HEK293T (cell line): Measurements from ENCODE around the gene SELENOH.
"Not testable (repeated sequence)": the region's sequence is repeated elsewhere in the genome, so short reads cannot be mapped to it uniquely, and the experiment has no call there.

Experiments used
- CTCF ChIA-PET: fragments of 350-600 bp; formaldehyde crosslinking; extraction: SDS; loops from one replicate; lab custom pipeline; 2021; ENCODE audit warnings: antibody characterized with exemption, inconsistent platforms; lab: Yijun Ruan, JAX
- POLR2A ChIA-PET: fragments of 350-600 bp; formaldehyde crosslinking; extraction: SDS; loops from one replicate; lab custom pipeline; 2020; ENCODE audit warnings: antibody characterized with exemption, inconsistent platforms; lab: Yijun Ruan, JAX
- DNase-seq: peaks from one replicate; pipeline ENCODE4 v3.0.0; 2012; ENCODE audit warnings: mixed read lengths; ENCODE audit errors: extremely low spot score
- ARNT ChIP-seq: fragments of 450-650 bp; IDR thresholded peaks from 2 replicates; pipeline ENCODE4 v1.6.1; 2017; ENCODE audit warnings: mild to moderate bottlenecking
- BHLHE40 ChIP-seq: fragments of 450-650 bp; IDR thresholded peaks from 2 replicates; pipeline ENCODE4 v1.6.1; 2016; ENCODE audit warnings: mild to moderate bottlenecking, moderate library complexity, borderline replicate concordance
- CTBP1 ChIP-seq: fragments of 450-650 bp; IDR thresholded peaks from 2 replicates; pipeline ENCODE4 v1.6.1; 2016; ENCODE audit warnings: borderline replicate concordance
- ELF4 ChIP-seq: fragments of 450-650 bp; IDR thresholded peaks from 2 replicates; pipeline ENCODE4 v1.6.1; 2017; ENCODE audit warnings: antibody characterized with exemption
- FOXA1 ChIP-seq: fragments of 450-650 bp; IDR thresholded peaks from 2 replicates; pipeline ENCODE4 v1.6.1; 2016; ENCODE audit warnings: mild to moderate bottlenecking
- FOXK2 ChIP-seq: fragments of 450-650 bp; IDR thresholded peaks from 2 replicates; pipeline ENCODE4 v1.6.1; 2016; ENCODE audit warnings: mild to moderate bottlenecking
- FOXM1 ChIP-seq: fragments of 450-650 bp; IDR thresholded peaks from 2 replicates; pipeline ENCODE4 v1.6.1; 2017; ENCODE audit warnings: mild to moderate bottlenecking, borderline replicate concordance
- HDGF ChIP-seq: fragments of 450-650 bp; IDR thresholded peaks from 2 replicates; pipeline ENCODE4 v1.6.1; 2017; ENCODE audit warnings: antibody characterized with exemption, borderline replicate concordance
- L3MBTL2 ChIP-seq: fragments of 450-650 bp; conservative IDR thresholded peaks from 2 replicates; pipeline ENCODE4 v1.6.1; 2016; ENCODE audit warnings: mild to moderate bottlenecking
- LEF1 ChIP-seq: fragments of 450-650 bp; IDR thresholded peaks from 2 replicates; pipeline ENCODE4 v1.6.1; 2017; ENCODE audit warnings: mild to moderate bottlenecking, borderline replicate concordance
- NFRKB ChIP-seq: fragments of 450-650 bp; IDR thresholded peaks from 2 replicates; pipeline ENCODE4 v1.6.1; 2016; ENCODE audit warnings: mild to moderate bottlenecking, moderate library complexity
- PKNOX1 ChIP-seq: fragments of 450-650 bp; IDR thresholded peaks from 2 replicates; pipeline ENCODE4 v1.6.1; 2016
- SP1 ChIP-seq: fragments of 450-650 bp; IDR thresholded peaks from 2 replicates; pipeline ENCODE4 v1.6.1; 2017
- SUZ12 ChIP-seq: fragments of 450-650 bp; IDR thresholded peaks from 2 replicates; pipeline ENCODE4 v1.6.1; 2016; ENCODE audit warnings: mild to moderate bottlenecking
- TARDBP ChIP-seq: fragments of 450-650 bp; IDR thresholded peaks from 2 replicates; pipeline ENCODE4 v1.6.1; 2016
- ZNF384 ChIP-seq: fragments of 450-650 bp; IDR thresholded peaks from 2 replicates; pipeline ENCODE4 v1.6.1; 2016

SELENOH gene

DNA sequence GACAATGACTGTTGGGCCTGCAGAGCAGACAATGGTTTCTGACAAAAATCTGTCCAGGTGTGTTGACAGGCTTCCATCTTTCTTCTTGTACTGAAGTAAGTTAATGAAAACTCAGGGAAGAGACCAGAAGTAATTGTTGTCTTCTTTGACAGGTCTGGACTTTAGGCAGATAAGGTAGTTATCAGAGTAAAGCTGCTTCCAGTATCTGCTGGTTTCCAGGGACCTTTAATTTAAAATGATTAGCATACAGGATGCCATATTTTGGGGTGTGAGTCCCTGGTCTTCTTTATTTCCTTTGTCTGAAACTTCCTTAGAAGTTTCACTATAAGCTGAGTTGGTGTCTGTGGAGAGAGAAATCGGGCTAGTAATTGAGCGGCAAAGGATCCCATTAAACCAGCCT, 27.5 kb upstream of the SELENOH start:
- TF ChIP-seq BHLHE40 (no peak), FOXK2 (no peak), ARNT (no peak), SUZ12 (no peak), LEF1 (no peak)
- POLR2A ChIA-PET, result interaction anchor here (1.8 kb wide), 1 partner anchor 27 kb away, joined by 7 read pairs; the partner anchor contains the start of gene SELENOH
- no peak for DNase-seq
- CTCF ChIA-PET, result interaction anchor here (0.7 to 1.1 kb wide), 2 partner anchors 47 to 87 kb away, joined by 4 read pairs; no protein-coding TSS in a partner anchor

- CTCF ChIA-PET, POLR2A ChIA-PET, DNase-seq: not testable (repeated sequence)
Observed at GRCh38 chr11:57716726-57717125, 24.6 kb upstream of the SELENOH start.

GRCh38 chr11:57727185-57727584, 14.1 kb upstream of the SELENOH start:
- POLR2A ChIA-PET, result interaction anchor here (3.3 kb wide), 1 partner anchor 14 kb away, joined by 13 read pairs; the partner anchor contains the start of gene SELENOH

GRCh38 chr11:57728829-57729228, 12.5 kb upstream of the SELENOH start:
- POLR2A ChIA-PET, result interaction anchor here (0.5 to 3.3 kb wide), 2 partner anchors 13 to 377 kb away, joined by 3 to 13 read pairs; partner anchors contain the start of gene SELENOH

More at GRCh38 chr11:57727185-57727584, 14.1 kb upstream of the SELENOH start:
- no peak for DNase-seq
- CTCF ChIA-PET, result no interaction called here
- TF ChIP-seq PKNOX1 (no peak), FOXK2 (no peak), HDGF (no peak), ELF4 (no peak), CTBP1 (no peak), ARNT (no peak)

GRCh38 chr11:57729479-57729878, 11.8 kb upstream of the SELENOH start:
- ChIA-PET POLR2A (interaction anchor here (0.5 to 3.3 kb wide), 2 partner anchors 12 to 378 kb away, joined by 3 to 13 read pairs; partner anchors contain the start of gene SELENOH), CTCF (no interaction called here)
- TF ChIP-seq FOXM1 (no peak), SUZ12 (no peak), SP1 (no peak), BHLHE40 (no peak), ARNT (no peak), ZNF384 (no peak), FOXK2 (no peak), LEF1 (no peak), CTBP1 (no peak), HDGF (no peak), ELF4 (no peak), TARDBP (no peak), L3MBTL2 (no peak), FOXA1 (no peak), PKNOX1 (no peak), NFRKB (no peak)
- no peak for DNase-seq

More at GRCh38 chr11:57728829-57729228, 12.5 kb upstream of the SELENOH start:
- CTCF ChIA-PET, result no interaction called here
- DNase-seq, result no peak
- TF ChIP-seq PKNOX1, result no peak
- TF ChIP-seq FOXA1, result no peak
- no peak for TF ChIP-seq ELF4
- TF ChIP-seq LEF1, result no peak
- TF ChIP-seq CTBP1, result no peak
- TF ChIP-seq HDGF, result no peak
- no peak for TF ChIP-seq ARNT
- no peak for TF ChIP-seq FOXK2
- no peak for TF ChIP-seq L3MBTL2
- no peak for TF ChIP-seq ZNF384
- no peak for TF ChIP-seq SP1
- TF ChIP-seq SUZ12, result no peak
- TF ChIP-seq TARDBP, result no peak
- no peak for TF ChIP-seq NFRKB
- TF ChIP-seq FOXM1, result no peak
- TF ChIP-seq BHLHE40, result no peak

DNA sequence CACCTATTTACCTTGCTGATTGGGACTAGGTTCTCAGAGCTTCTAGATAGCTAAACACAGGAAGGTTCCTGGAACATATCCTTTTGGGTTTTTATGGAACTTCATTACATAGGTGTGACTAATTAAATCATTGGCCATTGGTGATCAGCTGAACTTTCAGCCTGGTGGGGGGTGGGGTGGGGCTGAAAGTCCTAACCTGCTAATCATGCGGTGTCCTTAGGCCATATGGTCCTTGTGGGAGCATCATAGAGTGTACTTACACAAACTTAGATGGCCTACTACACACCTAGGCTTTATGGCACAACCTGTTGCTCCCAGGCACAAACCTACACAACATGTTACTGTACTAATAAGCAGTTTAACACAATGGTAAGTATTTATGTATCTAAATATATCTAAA, 8.6 kb upstream of the SELENOH start:
- ChIA-PET CTCF (no interaction called here), POLR2A (interaction anchor here (0.9 kb wide), 1 partner anchor 9 kb away, joined by 3 read pairs; the partner anchor contains the start of gene SELENOH)
- DNase-seq, result no peak
- TF ChIP-seq ELF4 (no peak), BHLHE40 (no peak)

DNA sequence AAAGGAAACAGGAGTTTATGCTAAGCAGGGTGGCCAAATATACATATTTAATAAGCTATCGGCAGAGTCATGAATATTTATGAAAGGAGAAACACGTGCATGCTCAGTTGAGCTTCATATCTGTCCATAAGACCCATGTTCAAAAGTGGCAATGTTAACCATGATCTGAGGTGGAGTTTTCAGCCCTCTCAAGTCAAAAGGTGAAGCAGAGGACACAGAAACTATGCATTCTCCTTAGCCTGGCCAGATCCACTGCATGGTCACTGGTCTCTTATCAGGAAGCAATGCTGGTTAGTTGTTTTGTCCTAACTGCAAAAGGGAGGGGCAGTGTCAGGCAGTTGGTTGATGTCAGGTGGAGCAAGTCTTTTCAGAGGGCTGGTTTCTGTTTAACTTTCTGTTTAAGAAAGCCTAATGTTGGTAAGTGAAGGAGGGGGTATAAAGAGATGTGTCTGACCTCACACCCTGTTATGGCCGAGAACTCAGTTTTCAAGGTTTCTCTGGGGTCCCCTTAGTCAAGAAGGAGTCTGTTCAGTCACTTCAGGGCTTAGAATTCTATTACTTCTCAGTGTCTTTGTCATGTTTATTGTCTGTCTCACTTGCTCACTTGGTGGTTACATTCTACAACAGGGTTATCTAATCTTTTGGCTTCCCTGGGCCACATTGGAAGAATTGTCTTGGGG, 5.5 kb upstream of the SELENOH start:
- TF ChIP-seq FOXM1 (no peak), FOXK2 (no peak), PKNOX1 (no peak), LEF1 (no peak), CTBP1 (no peak), ZNF384 (no peak), FOXA1 (no peak), SUZ12 (no peak), TARDBP (no peak), NFRKB (no peak), ARNT (no peak), BHLHE40 (no peak), ELF4 (no peak), L3MBTL2 (no peak), HDGF (no peak), SP1 (no peak)
- ChIA-PET POLR2A (no interaction called here), CTCF (no interaction called here)
- no peak for DNase-seq
